HK-2 (cell line): ENCODE measurements around the gene CGREF1.
A peak's percentile ranks its signal among the peaks of the same experiment; 100 is the strongest.

Source experiments
- DNase-seq: peaks from one replicate; pipeline ENCODE4 v3.0.0-alpha.2; 2018; ENCODE audit not compliant: unreplicated experiment

The CGREF1 gene

GRCh38 chr2:27118525-27119329 lies at the start of gene CGREF1:
CGREF1 (minus strand) TSS chr2:27119128; CDS start chr2:27104366, 14,762 bp downstream.
- peak; percentile 30 for DNase-seq

GRCh38 chr2:27164960-27165763 lies 46.2 kb upstream of the CGREF1 start:
- DNase-seq: no peak

- DNase-seq: no peak
Measured at GRCh38 chr2:27162151-27163121, 43.5 kb upstream of the CGREF1 start.

- no peak for DNase-seq
Measured at GRCh38 chr2:27160191-27160590, 41.3 kb upstream of the CGREF1 start.

GRCh38 chr2:27159271-27159670 lies 40.3 kb upstream of the CGREF1 start:
- DNase-seq: no peak

- DNase-seq: no peak
Measured at GRCh38 chr2:27158468-27158867, 39.5 kb upstream of the CGREF1 start.

- DNase-seq: no peak
Measured at GRCh38 chr2:27155069-27155520, 36.2 kb upstream of the CGREF1 start.

- no peak for DNase-seq
Measured at GRCh38 chr2:27154488-27154887, 35.6 kb upstream of the CGREF1 start.

GRCh38 chr2:27152796-27153464 lies 34.0 kb upstream of the CGREF1 start:
- no peak for DNase-seq

- DNase-seq: no peak
Measured at GRCh38 chr2:27152102-27152795, 33.3 kb upstream of the CGREF1 start.

- DNase-seq: no peak
Measured at GRCh38 chr2:27150639-27151230, 31.8 kb upstream of the CGREF1 start.

- no peak for DNase-seq
Measured at GRCh38 chr2:27149570-27150405, 30.9 kb upstream of the CGREF1 start.

- no peak for DNase-seq
Measured at GRCh38 chr2:27148801-27149439, 30.0 kb upstream of the CGREF1 start, which contains the start of gene TCF23. TCF23 (plus strand) TSS chr2:27149004; CDS start chr2:27149134, 130 bp downstream.

- DNase-seq: no peak
Measured at GRCh38 chr2:27147935-27148334, 29.0 kb upstream of the CGREF1 start.

GRCh38 chr2:27145682-27146081 lies 26.8 kb upstream of the CGREF1 start:
- DNase-seq: no peak

- DNase-seq: no peak
Measured at GRCh38 chr2:27143285-27143684, 24.4 kb upstream of the CGREF1 start.

GRCh38 chr2:27139310-27139709 lies 20.4 kb upstream of the CGREF1 start, which contains the start of gene PRR30:
PRR30 (minus strand) TSS chr2:27139410; CDS start chr2:27138329, 1,081 bp downstream.
- DNase-seq: no peak

- DNase-seq: no peak
Measured at GRCh38 chr2:27138111-27138510, 19.2 kb upstream of the CGREF1 start.
